Immature natural killer cell (primary cell): ENCODE data around the gene ULK4. TPM values are rescaled to one million over a fixed set of nuclear protein-coding genes. Genes with fewer than 3 reads are reported as not detected.

ENCODE experiments used
- DNase-seq, 3 donors: peaks; one replicate each; pipeline ENCODE4 v3.0.0; 2022; ENCODE audit warnings: mixed read lengths in 1 of 3
- H3K27ac Mint-ChIP-seq, 6 donors: one replicate each; pipeline ENCODE4 v1.8.0; 2020; ENCODE audit warnings: mixed read lengths in 6 of 6, mild to moderate bottlenecking in 5 of 6, inconsistent platforms in 4 of 6, moderate library complexity in 3 of 6
- H3K27me3 Mint-ChIP-seq, 3 donors: one replicate each; pipeline ENCODE4 v1.8.0; 2020 to 2021; ENCODE audit warnings: low read depth in 3 of 3, mild to moderate bottlenecking in 3 of 3, mixed read lengths in 3 of 3, moderate library complexity in 3 of 3, inconsistent platforms in 1 of 3
- H3K36me3 Mint-ChIP-seq, 3 donors: one replicate each; pipeline ENCODE4 v1.8.0; 2020; ENCODE audit warnings: mixed read lengths in 3 of 3, inconsistent platforms in 2 of 3, mild to moderate bottlenecking in 2 of 3
- H3K4me1 Mint-ChIP-seq, 2 donors: one replicate each; pipeline ENCODE4 v1.8.0; 2020; ENCODE audit warnings: inconsistent platforms in 2 of 2, mild to moderate bottlenecking in 2 of 2, mixed read lengths in 2 of 2, moderate library complexity in 1 of 2
- H3K4me3 Mint-ChIP-seq, 5 donors: one replicate each; pipeline ENCODE4 v1.8.0; 2020; ENCODE audit warnings: mild to moderate bottlenecking in 5 of 5, mixed read lengths in 5 of 5, inconsistent platforms in 3 of 5, moderate library complexity in 3 of 5
- H3K9me3 Mint-ChIP-seq, 6 donors: one replicate each; pipeline ENCODE4 v1.8.0; 2020; ENCODE audit warnings: mild to moderate bottlenecking in 6 of 6, mixed read lengths in 6 of 6, inconsistent platforms in 4 of 6, moderate library complexity in 3 of 6
- polyA plus RNA-seq, 3 donors: library from polyadenylated mRNA; unstranded; fragments of 300-500 nt; fragmentation: Illumina TruSeq; gene quantifications; one replicate each; pipeline ENCODE4 v1.2.3, GENCODE V29; 2021

ULK4 gene
- polyA plus RNA-seq, 3 donors from 2014 or later: 9.9 to 10.6 (median 9.9) TPM

GRCh38 chr3:41224120-41224806 lies 737.6 kb downstream of the ULK4 start:
- Mint-ChIP-seq H3K36me3 (peaks cover 10 to 37% (median 18%) of the 10 kb centered on the region in 3 donors), H3K27ac (peak overlapping the region in 3 of 6 donors; percentile 5 to 29 (median 11)), H3K4me3 (peak overlapping the region in 2 of 5 donors; percentile 15 to 26), H3K27me3 (peaks cover 1 to 2% (median 2%) of the 10 kb centered on the region in 3 donors), H3K9me3 (no peaks in the 10 kb centered on the region), H3K4me1 (peaks cover 70 to 88% of the 10 kb centered on the region in 2 donors)
- no peak for DNase-seq

DNA sequence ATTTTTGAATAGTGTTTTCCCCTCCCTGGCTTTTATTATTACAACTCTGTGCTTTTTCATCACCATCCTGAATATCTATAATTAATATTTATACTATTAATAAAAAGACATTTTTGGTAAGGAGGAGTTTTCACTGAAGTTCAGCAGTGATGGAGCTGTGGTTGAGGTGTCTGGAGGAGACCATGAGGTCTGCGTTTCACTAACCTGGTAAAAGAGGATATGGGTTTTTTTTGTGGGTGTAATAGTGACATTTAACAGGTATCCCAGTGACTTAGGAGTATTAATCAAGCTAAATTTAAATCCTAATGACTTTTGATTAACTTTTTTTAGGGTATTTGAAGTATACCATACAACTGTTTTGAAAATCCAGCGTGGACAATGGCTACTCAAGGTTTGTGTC lies 738.2 kb downstream of the ULK4 start:
- peaks cover 71 to 88% of the 10 kb centered on the region in 2 donors for H3K4me1 Mint-ChIP-seq
- peaks cover 1 to 2% (median 2%) of the 10 kb centered on the region in 3 donors for H3K27me3 Mint-ChIP-seq
- H3K27ac Mint-ChIP-seq: peak overlapping the region in 2 of 6 donors; percentile 23 to 35
- no peak for DNase-seq
- peaks cover 10 to 34% (median 18%) of the 10 kb centered on the region in 3 donors for H3K36me3 Mint-ChIP-seq
- H3K9me3 Mint-ChIP-seq: no peaks in the 10 kb centered on the region
- peak overlapping the region in 1 of 5 donors; percentile 15 for H3K4me3 Mint-ChIP-seq

GRCh38 chr3:41223078-41223477 lies 738.8 kb downstream of the ULK4 start:
- Mint-ChIP-seq H3K4me3 (no peak overlapping the region), H3K27ac (no peak overlapping the region), H3K4me1 (peaks cover 70 to 88% of the 10 kb centered on the region in 2 donors), H3K27me3 (peaks cover 1 to 2% (median 2%) of the 10 kb centered on the region in 3 donors), H3K36me3 (peaks cover 4 to 29% (median 18%) of the 10 kb centered on the region in 3 donors), H3K9me3 (no peaks in the 10 kb centered on the region)
- no peak for DNase-seq

GRCh38 chr3:41222501-41222900 lies 739.4 kb downstream of the ULK4 start:
- Mint-ChIP-seq H3K27ac (peak overlapping the region in 1 of 6 donors; percentile 53), H3K36me3 (peaks cover 4 to 23% (median 14%) of the 10 kb centered on the region in 3 donors), H3K9me3 (no peaks in the 10 kb centered on the region), H3K4me3 (peak overlapping the region in 3 of 5 donors; percentile 11 to 29 (median 22)), H3K27me3 (peaks cover 1 to 2% (median 2%) of the 10 kb centered on the region in 3 donors), H3K4me1 (peaks cover 70 to 88% of the 10 kb centered on the region in 2 donors)
- no peak for DNase-seq

- peak overlapping the region in 5 of 6 donors; percentile 31 to 71 (median 59) for H3K27ac Mint-ChIP-seq
- peak overlapping the region; percentile 12 to 63 (median 29) for H3K4me3 Mint-ChIP-seq
- H3K9me3 Mint-ChIP-seq: no peaks in the 10 kb centered on the region
- H3K27me3 Mint-ChIP-seq: peaks cover 1 to 2% (median 2%) of the 10 kb centered on the region in 3 donors
- no peak for DNase-seq
- H3K4me1 Mint-ChIP-seq: peaks cover 75 to 88% of the 10 kb centered on the region in 2 donors
- peaks cover 4 to 20% (median 13%) of the 10 kb centered on the region in 3 donors for H3K36me3 Mint-ChIP-seq
These were observed 739.9 kb downstream of the ULK4 start for GRCh38 chr3:41222012-41222411.

GRCh38 chr3:41220906-41221677 lies 740.8 kb downstream of the ULK4 start:
- DNase-seq: no peak
- peak overlapping the region in 3 of 6 donors; percentile 13 to 31 (median 31) for H3K27ac Mint-ChIP-seq
- H3K27me3 Mint-ChIP-seq: peaks cover 0 to 2% (median 1%) of the 10 kb centered on the region in 3 donors
- H3K36me3 Mint-ChIP-seq: peaks cover 4 to 11% (median 6%) of the 10 kb centered on the region in 3 donors
- H3K4me3 Mint-ChIP-seq: peak overlapping the region in 4 of 5 donors; percentile 29 to 63 (median 36)
- no peaks in the 10 kb centered on the region for H3K9me3 Mint-ChIP-seq
- peaks cover 74 to 88% of the 10 kb centered on the region in 2 donors for H3K4me1 Mint-ChIP-seq

DNA sequence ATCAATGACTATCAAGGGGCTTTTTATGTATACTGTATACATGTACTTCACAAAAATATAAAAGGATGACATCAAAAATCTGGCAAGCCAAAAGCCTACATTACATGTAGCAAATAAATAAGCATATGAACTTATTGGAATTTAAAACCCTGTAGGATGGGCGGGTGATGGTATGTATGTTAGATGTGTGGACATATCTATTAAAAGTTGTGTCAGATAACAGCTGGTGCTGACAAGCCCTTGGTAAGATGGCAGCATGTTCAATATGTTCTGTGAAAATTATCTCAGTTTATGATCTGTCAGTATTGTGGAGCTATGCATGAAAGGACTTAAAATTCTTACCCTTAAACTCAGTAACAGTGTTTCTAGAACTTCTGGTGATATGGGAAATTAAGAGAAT lies 742.5 kb downstream of the ULK4 start:
- peaks cover 87 to 99% of the 10 kb centered on the region in 2 donors for H3K4me1 Mint-ChIP-seq
- DNase-seq: no peak
- H3K9me3 Mint-ChIP-seq: no peaks in the 10 kb centered on the region
- H3K27me3 Mint-ChIP-seq: peaks cover 1 to 2% (median 2%) of the 10 kb centered on the region in 3 donors
- peak overlapping the region in 1 of 6 donors; percentile 22 for H3K27ac Mint-ChIP-seq
- H3K4me3 Mint-ChIP-seq: peak overlapping the region in 3 of 5 donors; percentile 9 to 35 (median 30)
- no peaks in the 10 kb centered on the region for H3K36me3 Mint-ChIP-seq

DNA sequence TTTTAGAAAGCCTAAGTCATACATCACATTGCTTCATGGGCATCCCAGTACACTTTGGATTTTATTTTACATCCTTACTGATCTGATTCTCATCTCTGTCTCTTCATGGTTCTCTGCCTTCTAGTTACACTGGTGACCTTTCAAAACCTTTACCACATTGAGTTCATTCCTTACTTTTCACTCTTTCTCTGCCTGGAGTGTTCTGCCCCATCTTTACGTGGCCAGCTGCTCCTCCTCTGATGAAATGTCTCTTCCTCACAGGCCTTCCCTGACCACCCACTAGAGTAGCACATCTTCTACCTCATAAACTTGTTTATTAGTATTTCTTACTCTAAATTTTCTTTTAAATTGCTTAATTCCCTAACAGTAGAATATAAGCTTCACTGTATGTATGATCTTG lies 744.9 kb downstream of the ULK4 start:
- Mint-ChIP-seq H3K4me3 (peak overlapping the region in 3 of 5 donors; percentile 30 to 43 (median 33)), H3K9me3 (no peaks in the 10 kb centered on the region), H3K4me1 (peaks cover 93 to 99% of the 10 kb centered on the region in 2 donors), H3K27me3 (peaks cover 0 to 5% (median 2%) of the 10 kb centered on the region in 3 donors), H3K36me3 (no peaks in the 10 kb centered on the region), H3K27ac (peak overlapping the region; percentile 0 to 77 (median 24))
- no peak for DNase-seq

GRCh38 chr3:41216422-41216821 lies 745.5 kb downstream of the ULK4 start:
- no peaks in the 10 kb centered on the region for H3K9me3 Mint-ChIP-seq
- H3K27ac Mint-ChIP-seq: no peak overlapping the region
- no peak overlapping the region for H3K4me3 Mint-ChIP-seq
- DNase-seq: no peak
- peaks cover 93 to 99% of the 10 kb centered on the region in 2 donors for H3K4me1 Mint-ChIP-seq
- H3K27me3 Mint-ChIP-seq: peaks cover 0 to 3% (median 2%) of the 10 kb centered on the region in 3 donors
- H3K36me3 Mint-ChIP-seq: no peaks in the 10 kb centered on the region

DNA sequence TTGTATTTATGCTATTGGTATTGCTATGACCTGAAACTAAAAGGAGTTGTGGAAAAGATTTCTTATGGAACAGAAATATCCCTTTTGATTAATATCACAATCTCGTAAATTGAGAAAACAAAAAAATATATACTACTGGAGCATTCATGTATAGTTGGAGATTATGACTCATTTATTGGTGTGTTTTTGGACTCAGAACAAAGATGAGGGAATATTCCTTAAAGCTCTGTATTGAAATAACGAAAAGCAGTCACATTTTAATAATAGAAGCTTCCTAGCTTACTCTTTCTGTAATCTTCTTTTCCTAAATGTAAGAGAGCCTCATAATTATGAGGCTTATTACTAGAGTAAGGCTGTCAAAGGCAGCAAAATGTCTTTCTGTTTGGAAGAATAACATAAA lies 748.3 kb downstream of the ULK4 start:
- H3K36me3 Mint-ChIP-seq: no peaks in the 10 kb centered on the region
- no peaks in the 10 kb centered on the region for H3K9me3 Mint-ChIP-seq
- DNase-seq: no peak
- peaks cover 87 to 88% of the 10 kb centered on the region in 2 donors for H3K4me1 Mint-ChIP-seq
- peak overlapping the region in 3 of 5 donors; percentile 16 to 31 (median 16) for H3K4me3 Mint-ChIP-seq
- H3K27me3 Mint-ChIP-seq: peaks cover 0 to 5% (median 2%) of the 10 kb centered on the region in 3 donors
- H3K27ac Mint-ChIP-seq: peak overlapping the region in 2 of 6 donors; percentile 8 to 15

GRCh38 chr3:41212088-41212487 lies 749.8 kb downstream of the ULK4 start:
- H3K27me3 Mint-ChIP-seq: peaks cover 0 to 5% (median 2%) of the 10 kb centered on the region in 3 donors

GRCh38 chr3:41210966-41211365 lies 750.9 kb downstream of the ULK4 start:
- no peaks in the 10 kb centered on the region for H3K9me3 Mint-ChIP-seq
- H3K4me3 Mint-ChIP-seq: no peak overlapping the region
- H3K27me3 Mint-ChIP-seq: peaks cover 0 to 5% (median 2%) of the 10 kb centered on the region in 3 donors
- peaks cover 88 to 89% of the 10 kb centered on the region in 2 donors for H3K4me1 Mint-ChIP-seq
- DNase-seq: peak in 1 of 3 donors; percentile 12
- no peaks in the 10 kb centered on the region for H3K36me3 Mint-ChIP-seq
- no peak overlapping the region for H3K27ac Mint-ChIP-seq

More at GRCh38 chr3:41212088-41212487, 749.8 kb downstream of the ULK4 start:
- Mint-ChIP-seq H3K4me1 (peaks cover 88% of the 10 kb centered on the region in 2 donors), H3K36me3 (no peaks in the 10 kb centered on the region), H3K4me3 (peak overlapping the region in 1 of 5 donors; percentile 18), H3K27ac (peak overlapping the region in 1 of 6 donors; percentile 20), H3K9me3 (no peaks in the 10 kb centered on the region)
- no peak for DNase-seq

- H3K9me3 Mint-ChIP-seq: no peaks in the 10 kb centered on the region
- no peak for DNase-seq
- H3K4me1 Mint-ChIP-seq: peaks cover 88 to 90% of the 10 kb centered on the region in 2 donors
- no peak overlapping the region for H3K27ac Mint-ChIP-seq
- H3K27me3 Mint-ChIP-seq: peaks cover 0 to 5% (median 0%) of the 10 kb centered on the region in 3 donors
- no peaks in the 10 kb centered on the region for H3K36me3 Mint-ChIP-seq
- H3K4me3 Mint-ChIP-seq: peak overlapping the region in 3 of 5 donors; percentile 3 to 51 (median 13)
These were observed 752.3 kb downstream of the ULK4 start for GRCh38 chr3:41209646-41210045.
